HG03469 (cell line): ENCODE results near the gene SLC22A12.
"Not testable (repeated sequence)": the region's sequence is repeated elsewhere in the genome, so short reads cannot be mapped to it uniquely, and the experiment has no call there.

ENCODE experiments used
- ATAC-seq: cut with Tn5 transposase; IDR thresholded peaks from one replicate; pipeline ENCODE4 v1.9.1; 2021; ENCODE audit warnings: mild to moderate bottlenecking, moderate library complexity, moderate number of reproducible peaks; ENCODE audit not compliant: unreplicated experiment

SLC22A12 gene

DNA sequence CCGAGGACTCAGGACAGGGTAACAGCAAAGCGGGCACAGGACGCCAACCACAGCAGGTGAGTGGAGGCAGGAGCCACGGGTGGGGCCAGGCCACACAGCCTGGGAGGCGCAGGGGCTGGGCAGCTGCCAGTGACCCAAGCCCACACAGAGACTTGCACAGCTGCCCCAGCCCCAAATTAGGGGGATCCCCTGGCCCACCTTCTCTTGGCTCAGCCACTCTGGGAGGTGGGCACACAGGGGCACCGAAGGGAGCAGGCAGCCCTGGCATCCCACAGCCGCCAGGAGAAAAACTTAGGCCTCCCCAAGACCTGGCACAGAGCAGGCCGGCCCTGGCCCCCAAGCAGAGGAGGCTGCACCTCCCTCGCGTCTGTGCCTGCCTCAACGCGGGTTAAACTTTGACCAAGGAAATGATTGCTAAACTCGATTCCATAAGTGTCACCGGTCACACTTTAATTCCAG is at the start of gene SLC22A12:
TSS of gene SLC22A12 (plus strand) at position 458 of the 459 bp plus-strand sequence. CDS start 337 bp downstream, outside the sequence.
- no peak for ATAC-seq

DNA sequence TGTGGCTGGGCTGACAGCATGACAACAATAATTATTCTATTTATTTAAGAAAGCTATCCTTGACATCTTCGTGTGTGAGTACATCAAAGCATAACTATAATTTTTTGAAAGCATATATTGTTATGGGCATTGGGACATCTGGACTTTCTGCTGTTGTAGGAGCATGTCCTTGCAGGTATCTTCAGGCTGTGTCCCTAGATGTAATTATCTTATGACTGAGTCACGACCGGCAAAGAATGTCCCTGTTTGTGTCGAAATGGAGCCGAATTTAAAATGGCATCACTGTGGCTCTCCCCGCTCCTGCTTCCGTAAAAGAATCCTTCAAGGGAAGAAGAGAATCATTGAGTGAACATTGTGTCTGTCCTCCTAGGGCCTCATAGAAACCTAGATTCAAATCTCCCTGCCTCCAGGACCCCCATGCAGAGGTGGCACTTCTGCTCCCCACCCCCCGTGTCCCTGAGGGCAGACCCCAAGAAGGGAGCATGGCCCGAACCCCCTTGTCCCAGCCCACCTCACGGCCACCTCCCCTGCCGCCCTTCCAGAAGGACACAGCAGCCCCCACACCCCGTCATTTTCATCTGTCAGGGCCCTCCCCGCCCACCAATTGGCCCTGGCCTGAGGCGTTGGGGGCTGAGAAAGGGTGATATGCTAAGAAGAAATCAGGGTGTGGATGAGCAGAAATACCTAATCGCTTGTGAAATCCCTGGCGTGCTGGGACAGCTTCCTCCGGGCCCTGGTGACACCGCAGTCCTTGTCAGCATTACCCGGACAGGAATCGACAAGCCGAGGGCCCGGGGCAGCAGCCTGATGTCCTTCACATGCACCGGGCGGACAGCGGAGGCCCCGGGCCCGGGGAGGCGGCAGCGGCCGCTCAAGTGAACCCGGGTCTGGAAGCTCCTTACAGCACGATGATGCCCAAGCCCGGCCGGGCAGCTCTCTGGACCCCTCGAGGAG is 48.6 kb upstream of the SLC22A12 start:
- ATAC-seq: no peak

DNA sequence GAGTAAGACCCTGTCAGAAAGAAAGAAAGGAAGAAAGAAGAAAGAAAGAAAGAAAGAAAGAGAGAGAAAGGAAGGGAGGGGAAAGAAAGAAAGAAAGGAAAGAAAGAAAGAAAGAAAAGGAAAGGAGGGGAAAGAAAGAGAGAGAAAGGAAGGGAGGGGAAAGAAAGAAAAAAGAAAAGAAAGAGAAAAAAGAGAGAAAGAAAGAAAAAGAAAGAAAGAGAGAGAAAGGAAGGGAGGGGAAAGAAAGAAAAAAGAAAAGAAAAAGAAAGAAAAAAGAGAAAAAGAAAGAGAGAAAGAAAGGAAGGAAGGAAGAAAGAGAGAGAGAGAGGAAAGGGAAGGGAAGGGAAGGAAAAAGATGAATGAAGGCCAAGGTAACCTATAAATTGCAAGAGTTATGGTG is 47.2 kb upstream of the SLC22A12 start:
- ATAC-seq: no peak

DNA sequence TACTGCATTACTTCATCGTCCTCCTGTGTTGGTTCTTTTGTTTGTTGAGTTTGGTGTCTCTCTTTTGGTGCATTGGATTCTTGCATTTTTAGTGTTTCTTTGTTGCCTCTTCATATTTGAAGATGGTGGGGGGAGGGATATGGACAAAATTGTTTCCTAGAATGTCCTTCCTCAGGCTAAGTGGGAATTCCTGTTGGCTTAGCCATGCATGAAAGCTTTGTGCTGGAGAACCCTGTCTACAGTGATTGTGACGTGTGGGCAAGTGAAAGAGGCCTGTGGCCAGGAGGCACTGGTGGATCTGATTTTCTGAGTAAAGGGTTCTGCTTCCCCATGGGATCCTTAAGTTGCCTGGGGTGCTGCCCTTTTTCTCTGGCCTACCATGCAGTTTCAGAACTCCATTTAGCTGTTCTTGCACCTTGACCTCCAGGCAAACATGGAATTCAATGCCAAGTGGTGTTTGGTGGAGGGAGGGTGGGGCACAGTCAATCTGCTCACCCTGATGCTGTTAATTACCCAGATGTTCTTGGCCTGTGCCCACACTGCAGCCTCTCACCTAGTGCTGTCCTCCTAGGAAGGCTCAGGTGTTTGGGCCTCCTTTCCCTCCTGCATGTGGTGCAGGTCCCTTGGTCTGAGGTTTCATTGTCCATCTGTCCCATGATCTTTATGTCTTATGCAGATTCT is 46.3 kb upstream of the SLC22A12 start:
- ATAC-seq: no peak

DNA sequence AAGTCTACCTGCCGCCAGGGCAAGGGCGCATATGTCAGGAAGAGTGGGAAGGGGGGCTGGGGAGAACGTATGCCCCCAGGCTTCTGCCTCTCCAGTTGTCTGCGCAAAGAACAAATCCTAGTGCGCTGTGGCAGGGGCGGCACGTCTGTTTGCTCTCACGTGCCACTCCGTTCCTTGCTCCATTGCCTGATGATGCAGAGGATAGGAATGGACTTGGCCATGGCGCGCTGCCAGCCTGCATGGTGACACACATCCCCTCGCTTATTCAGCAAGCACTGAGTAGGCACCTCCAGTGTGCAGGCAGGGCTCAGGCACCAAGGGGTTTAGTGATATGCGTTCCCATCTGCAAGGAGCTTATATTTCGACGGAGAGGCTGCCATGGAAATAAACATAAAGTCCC is 45.4 kb upstream of the SLC22A12 start:
- ATAC-seq: no peak

DNA sequence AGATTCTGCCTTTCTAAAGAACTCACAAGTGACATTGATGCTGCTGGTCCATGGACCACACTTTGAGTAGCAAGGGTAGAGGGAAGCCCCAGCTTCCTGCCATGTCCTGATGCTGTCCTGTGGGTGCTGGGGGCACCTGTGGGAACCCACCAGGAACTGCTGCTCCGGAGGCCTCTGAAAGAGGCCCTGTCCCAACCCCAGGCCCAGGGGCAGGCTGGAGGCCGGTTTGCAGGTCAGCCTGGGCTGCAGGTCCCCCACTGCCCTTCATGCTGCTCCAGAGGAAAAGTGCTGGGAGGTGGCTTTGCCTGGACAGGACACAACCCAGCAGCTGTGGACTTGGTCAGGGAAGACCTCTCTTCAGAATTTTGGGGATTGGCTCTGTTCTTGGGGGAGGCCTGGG is 44.8 kb upstream of the SLC22A12 start:
- ATAC-seq: no peak

DNA sequence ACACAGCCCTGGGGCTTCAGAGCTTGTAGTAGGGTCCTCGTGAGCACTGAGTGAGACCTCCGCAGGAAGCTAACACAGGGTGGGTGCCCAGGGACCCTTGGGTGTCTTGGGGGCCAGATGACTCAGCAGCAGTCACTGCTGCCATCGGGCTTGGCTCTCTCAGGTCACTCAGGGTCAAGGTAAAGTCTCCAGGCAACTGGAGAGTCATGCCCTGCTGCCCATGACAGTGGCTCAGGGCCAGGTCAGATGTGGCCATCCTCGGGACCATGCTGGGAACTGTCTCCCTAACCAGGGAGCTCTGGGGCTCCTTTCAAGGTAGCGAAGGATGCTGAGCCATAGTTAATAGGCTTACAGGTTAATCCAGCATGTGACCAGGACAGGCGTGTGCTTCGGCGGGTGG is 44.4 kb upstream of the SLC22A12 start:
- ATAC-seq: no peak

DNA sequence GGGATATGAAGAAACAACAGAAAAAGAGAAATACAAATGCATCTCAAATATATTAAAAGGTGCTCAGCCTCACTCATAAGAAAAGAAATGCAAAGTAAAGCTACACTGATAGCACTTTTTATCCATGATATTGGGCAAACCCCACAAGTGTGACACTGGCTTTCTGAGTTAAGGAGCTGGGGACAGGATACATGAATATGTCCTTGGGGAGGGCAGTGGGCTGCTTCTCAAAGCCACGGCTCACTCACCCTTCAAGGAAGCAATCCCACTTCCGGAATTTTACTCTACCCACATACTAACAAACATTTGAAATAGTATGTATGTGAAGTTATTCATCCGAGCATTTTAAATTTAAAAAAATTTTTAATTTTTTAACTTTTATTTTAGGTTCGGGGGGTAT is 41.1 kb upstream of the SLC22A12 start:
- no peak for ATAC-seq

DNA sequence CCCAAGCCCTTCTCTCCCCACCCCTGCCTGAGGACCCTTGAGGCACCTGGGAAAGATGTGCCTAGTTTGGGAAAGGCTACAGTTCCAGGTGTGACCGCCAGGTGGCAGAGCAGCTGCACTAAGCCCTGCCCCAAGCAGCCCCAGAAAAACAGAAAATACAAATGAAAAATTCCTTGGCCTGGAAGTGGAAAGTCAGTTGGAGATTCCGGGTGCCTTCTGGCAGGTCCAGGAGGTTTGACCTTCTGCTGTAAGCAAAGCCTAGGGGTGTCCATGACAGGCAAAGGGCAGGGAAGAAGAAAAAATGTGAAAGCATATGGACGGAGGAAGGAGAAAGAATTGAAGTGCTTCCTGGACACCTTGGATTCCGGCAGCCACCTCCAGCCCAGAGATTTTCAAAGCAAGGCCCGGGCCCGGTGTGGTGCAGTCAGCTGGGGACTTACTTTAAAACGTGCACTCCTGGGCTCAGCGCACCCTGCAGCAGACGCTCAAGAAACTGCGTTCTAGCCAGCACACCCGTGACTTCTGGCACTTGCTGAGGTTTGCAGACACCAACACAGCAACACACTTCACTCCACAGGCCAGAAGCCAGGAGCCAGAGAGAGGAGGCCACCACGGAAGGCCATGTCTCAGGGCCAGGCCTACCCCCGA is 37.3 kb upstream of the SLC22A12 start:
- no peak for ATAC-seq

DNA sequence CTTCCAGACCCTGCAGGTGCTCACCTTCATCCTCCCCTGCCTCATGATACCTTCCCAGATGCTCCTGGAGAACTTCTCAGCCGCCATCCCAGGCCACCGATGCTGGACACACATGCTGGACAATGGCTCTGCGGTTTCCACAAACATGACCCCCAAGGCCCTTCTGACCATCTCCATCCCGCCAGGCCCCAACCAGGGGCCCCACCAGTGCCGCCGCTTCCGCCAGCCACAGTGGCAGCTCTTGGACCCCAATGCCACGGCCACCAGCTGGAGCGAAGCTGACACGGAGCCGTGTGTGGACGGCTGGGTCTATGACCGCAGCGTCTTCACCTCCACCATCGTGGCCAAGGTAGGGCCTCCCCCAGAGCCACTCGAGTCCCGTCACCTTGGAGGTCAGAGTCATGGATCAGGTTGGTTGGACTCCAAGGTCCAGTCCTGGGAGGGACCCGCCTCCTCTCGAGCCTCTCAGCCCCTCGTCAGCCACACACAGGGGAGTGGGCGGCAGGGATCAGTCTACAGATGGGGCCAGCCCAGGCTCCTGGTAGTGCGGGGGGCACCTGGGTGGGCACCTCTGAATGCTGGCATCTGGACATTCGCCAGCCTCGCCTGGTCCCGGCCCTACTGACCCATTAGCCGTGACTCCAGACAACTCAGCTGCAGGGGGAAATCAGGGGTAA is 34.8 kb upstream of the SLC22A12 start:
- ATAC-seq: no peak

DNA sequence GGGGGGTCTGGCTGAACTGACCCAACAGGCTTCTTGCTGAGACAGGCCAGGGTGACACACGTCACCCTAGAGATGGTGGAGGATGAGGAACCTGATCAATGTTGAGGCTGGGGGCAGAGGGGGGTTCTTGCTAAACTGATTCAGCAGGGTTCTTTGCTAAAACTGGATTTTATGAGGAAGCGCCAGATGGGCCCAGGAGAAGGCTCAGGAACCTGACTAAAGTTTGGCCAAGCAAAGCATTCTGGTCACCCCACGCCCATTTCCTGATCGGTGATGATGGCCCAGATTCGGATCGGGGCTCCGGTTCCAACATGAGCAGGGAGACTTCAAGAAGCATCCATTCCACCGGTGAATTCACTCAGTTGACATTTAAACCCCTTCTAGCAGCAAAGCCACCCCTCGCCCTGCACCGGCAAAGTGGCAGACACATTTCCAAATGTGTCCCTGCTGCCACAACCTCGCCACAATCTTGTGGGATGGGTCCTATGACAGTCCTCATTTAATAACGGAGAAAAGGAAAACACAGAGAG is 34.2 kb upstream of the SLC22A12 start:
- no peak for ATAC-seq

DNA sequence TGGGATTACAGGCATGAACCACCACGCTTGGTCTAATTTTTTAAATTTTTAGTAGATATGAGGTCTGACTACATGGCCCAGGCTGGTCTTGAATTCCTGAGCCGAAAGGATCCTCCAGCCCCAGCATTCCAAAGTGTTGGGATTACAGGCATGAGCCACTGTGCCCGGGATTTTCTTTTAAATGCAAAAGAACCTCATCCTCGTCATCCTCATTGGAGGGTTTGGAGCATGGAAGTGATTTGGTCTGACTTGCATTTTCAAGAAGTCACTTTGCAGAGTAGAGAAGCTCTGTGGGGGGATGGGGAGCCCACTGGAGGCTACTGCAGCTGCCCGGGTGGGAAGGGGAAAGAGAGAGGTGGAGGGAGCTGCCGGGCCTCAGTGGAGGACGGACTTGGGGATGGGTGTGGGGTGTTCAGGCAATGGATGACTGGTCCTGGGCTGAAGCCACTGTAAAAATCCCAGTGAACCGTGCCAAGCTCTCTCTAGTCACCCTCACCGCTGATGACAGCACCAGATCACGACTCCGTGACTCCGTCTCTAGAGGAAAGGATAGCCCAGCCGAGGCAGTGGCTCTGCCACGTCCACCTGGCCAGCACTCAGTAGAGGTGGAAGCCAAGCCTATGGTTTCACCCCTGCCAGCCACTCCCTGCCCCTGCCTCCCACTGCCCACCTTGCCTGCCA is 32.8 kb upstream of the SLC22A12 start:
- ATAC-seq: no peak

DNA sequence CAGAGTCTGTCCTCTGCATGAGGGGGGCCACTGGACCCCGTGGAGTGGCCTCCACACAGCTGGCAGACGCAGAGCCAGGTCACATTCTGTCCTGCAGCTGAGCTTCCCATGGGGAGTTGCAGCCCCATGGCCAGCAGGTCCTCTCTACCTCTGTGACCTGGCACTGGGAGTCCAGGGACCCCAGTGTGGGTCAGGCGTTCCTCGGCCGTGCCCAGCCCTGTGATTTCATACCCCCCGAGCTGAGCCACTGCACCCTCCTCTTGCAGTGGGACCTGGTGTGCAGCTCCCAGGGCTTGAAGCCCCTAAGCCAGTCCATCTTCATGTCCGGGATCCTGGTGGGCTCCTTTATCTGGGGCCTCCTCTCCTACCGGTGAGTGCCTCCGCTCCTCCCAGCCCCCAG is 32.2 kb upstream of the SLC22A12 start:
- no peak for ATAC-seq

DNA sequence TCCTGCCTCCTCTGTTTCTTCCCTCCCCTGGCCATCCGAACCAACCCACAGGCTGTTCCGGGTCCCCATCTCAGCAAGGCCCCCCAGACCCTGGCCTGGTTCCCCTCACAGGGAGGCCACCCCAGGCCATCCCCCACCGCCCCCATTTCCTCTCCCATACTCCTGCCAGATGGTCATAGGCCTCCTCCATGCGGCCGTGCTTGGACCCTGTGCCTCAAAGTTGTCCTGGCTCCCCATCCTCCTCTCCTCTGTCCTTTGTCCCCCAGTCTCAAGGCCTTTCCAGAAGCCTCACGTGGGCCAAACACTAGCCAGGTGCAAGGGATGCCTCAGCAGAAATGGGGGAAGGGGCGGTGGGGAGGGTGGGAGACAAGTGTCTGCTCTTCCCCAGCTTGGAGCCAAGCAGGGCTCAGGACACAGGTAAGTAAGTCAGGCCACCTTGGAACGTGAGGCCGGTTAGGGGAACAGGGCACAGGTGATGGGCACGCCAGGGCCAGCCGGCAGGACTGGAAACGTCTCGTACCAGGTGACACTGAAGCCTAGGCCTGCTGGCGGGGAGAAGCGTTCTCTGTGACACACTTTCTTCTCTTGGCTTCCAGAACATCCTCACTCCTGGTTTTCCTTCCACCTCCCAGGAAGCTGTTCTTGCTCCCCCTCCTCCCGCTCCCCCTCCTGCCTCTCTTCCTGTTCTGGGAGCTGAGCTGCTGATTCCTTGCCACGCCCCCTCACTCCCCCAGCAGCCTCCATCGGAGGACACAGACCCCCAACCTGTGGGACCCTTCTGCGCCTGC is 31.5 kb upstream of the SLC22A12 start:
- ATAC-seq: no peak

DNA sequence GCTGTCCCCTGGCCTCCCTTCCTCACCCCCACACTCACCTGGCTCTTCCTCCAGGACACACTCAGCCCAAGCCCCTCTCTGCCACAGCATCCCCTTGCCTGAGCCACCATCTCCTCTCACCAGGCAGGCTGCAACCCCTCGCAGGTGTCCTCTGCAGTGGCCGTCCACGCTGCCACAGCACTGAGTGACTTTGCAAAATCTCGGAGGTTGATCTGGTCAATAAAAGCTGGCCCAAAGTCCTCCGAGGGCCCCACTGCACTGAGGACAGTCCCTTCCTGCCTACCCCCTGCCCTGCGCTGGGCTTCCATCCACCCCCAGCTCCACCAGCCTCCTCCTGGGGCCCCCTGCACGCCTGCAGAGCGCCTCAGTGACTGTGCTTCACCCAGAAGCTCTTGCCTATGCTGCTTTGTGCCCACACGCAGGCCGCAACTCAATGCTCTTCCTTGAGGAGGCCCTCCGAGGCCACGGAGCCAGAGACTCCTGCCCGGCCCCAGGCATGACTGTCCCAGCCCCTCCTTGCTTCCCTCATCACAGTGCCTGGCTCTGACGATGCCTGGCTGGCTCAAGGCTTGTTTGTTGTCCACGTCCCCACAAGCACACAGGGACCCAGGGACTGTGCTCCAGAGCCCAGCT is 30.8 kb upstream of the SLC22A12 start:
- ATAC-seq: no peak

DNA sequence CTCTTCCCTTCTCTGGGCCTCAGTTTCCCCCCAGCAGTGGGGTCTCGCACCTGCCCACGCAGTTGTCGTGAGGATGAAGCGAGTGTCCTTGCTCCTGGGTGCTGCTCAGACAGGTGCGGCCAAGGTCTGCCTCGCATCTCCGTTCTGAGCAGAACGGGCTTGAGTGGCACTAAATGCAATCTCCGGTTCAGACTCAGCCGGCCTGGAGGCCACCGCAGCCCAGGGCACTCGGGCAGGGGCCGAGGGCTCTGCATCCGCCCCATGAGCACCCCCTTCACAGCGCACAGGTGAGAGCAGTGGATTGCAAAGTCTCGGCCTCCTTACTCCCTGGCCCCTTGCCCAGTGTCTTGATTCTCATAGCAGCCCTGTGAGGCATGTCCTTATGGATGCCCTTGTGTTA is 30.1 kb upstream of the SLC22A12 start:
- ATAC-seq: no peak

DNA sequence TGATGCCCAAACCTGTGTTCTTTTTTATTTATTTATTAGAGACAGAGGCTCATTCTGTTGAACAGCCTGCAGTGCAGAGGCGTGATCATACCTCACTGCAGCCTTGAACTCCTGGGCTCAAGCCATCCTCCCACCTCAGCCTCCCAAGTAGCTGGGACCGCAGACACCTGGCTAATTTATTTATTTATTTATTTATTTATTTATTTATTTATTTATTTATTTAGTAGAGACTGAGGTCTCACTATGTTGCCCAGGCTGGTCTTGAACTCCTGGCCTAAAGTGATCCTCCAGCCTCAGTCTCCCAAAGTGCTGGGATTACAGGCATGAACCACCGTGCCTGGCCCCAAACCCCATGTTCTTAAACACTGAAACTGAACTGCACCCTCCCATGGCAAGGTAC is 29.6 kb upstream of the SLC22A12 start:
- not testable (repeated sequence) for ATAC-seq

DNA sequence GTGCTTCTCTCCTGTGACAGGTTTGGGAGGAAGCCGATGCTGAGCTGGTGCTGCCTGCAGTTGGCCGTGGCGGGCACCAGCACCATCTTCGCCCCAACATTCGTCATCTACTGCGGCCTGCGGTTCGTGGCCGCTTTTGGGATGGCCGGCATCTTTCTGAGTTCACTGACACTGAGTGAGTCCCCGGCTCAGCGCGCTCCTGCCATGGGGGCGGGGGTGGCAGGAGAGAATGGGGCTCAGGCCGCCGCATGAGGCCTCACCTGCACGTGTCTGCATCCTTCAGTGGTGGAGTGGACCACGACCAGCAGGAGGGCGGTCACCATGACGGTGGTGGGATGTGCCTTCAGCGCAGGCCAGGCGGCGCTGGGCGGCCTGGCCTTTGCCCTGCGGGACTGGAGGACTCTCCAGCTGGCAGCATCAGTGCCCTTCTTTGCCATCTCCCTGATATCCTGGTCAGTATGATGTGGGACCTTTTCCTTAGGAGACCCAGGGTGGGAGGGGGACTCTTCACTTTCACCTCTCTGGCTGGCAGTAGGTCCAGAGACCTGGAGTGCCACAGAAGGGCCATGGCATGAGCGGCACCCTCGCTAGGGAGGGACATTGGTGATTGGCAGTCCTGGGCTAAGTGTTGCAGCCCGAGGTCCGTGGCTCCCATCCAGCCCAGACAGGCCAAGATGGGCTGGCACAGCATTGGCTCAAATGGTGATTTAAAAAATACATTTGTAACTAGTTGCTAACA is 28.9 kb upstream of the SLC22A12 start:
- no peak for ATAC-seq
